ENCODE data around the gene IL22RA2. TPM values are rescaled to one million over a fixed set of nuclear protein-coding genes. Genes with fewer than 3 reads are reported as not detected.
A peak's percentile ranks its signal among the peaks of the same experiment; 100 is the strongest.

The IL22RA2 gene
- total RNA-seq, 1 experiment from 2014 or later, result not detected

GRCh38 chr6:137218917-137219663, 45.6 kb upstream of the IL22RA2 start, which contains the start of gene IFNGR1 (continued):
- TF ChIP-seq SMAD3 (CRISPR knock-in tag; IDR thresholded peaks at IDR 0.05; ENCODE audit: borderline replicate concordance) (0 out of 2 replicates have a peak, but pooled peaks have one; percentile 51), ATF3 (CRISPR knock-in tag; conservative IDR thresholded peaks at IDR 0.05) (no peak), ZNF423 (CRISPR knock-in tag; IDR thresholded peaks at IDR 0.05) (peak; percentile 65), ZNF263 (CRISPR knock-in tag; IDR thresholded peaks at IDR 0.05; ENCODE audit: low read depth) (no peak), EMX1 (CRISPR knock-in tag; IDR thresholded peaks at IDR 0.05) (no peak), GABPB1 (CRISPR knock-in tag; IDR thresholded peaks at IDR 0.05) (peak; percentile 89), GRHL2 (CRISPR knock-in tag; IDR thresholded peaks at IDR 0.05; ENCODE audit: insufficient replicate concordance, severe bottlenecking) (no peak), ATF6 (CRISPR knock-in tag; IDR thresholded peaks at IDR 0.05) (no peak), SP1 (CRISPR knock-in tag; conservative IDR thresholded peaks at IDR 0.05) (peak; percentile 94), FOXP1 (CRISPR knock-in tag; IDR thresholded peaks at IDR 0.05; ENCODE audit: borderline replicate concordance) (peak; percentile 76; the same call in 1 of the 2 replicates), ARID4B (CRISPR knock-in tag; IDR thresholded peaks at IDR 0.05; ENCODE audit: borderline replicate concordance) (peak; percentile 75; the same call in 1 of the 2 replicates), IRF2 (CRISPR knock-in tag; IDR thresholded peaks at IDR 0.05; ENCODE audit: borderline replicate concordance, low read depth) (no peak), TCF7 (CRISPR knock-in tag; IDR thresholded peaks at IDR 0.05; ENCODE audit: low read depth) (no peak), SMAD4 (CRISPR knock-in tag; IDR thresholded peaks at IDR 0.05) (no peak), ETV6 (CRISPR knock-in tag; IDR thresholded peaks at IDR 0.05) (0 out of 2 replicates have a peak, but pooled peaks have one; percentile 19), USF2 (CRISPR knock-in tag; IDR thresholded peaks at IDR 0.05) (no peak), RELA (CRISPR knock-in tag; IDR thresholded peaks at IDR 0.05; ENCODE audit: borderline replicate concordance) (no peak), NR1H2 (CRISPR knock-in tag; IDR thresholded peaks at IDR 0.05) (no peak), MXD4 (CRISPR knock-in tag; IDR thresholded peaks at IDR 0.05; ENCODE audit: borderline replicate concordance) (no peak), FOXK1 (CRISPR knock-in tag; IDR thresholded peaks at IDR 0.05) (peak; percentile 65; the same call in 1 of the 2 replicates), TEAD1 (CRISPR knock-in tag; IDR thresholded peaks at IDR 0.05) (0 out of 2 replicates have a peak, but pooled peaks have one; percentile 6), OVOL2 (CRISPR knock-in tag; IDR thresholded peaks at IDR 0.05; ENCODE audit: borderline replicate concordance) (no peak), CDX4 (CRISPR knock-in tag; IDR thresholded peaks at IDR 0.05; ENCODE audit: borderline replicate concordance) (no peak)
- TF ChIP-seq, protein P1, sequence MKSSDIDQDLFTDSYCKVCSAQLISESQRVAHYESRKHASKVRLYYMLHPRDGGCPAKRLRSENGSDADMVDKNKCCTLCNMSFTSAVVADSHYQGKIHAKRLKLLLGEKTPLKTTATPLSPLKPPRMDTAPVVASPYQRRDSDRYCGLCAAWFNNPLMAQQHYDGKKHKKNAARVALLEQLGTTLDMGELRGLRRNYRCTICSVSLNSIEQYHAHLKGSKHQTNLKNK (CRISPR knock-in tag; IDR thresholded peaks at IDR 0.05), result no peak
- TF ChIP-seq, protein P2, sequence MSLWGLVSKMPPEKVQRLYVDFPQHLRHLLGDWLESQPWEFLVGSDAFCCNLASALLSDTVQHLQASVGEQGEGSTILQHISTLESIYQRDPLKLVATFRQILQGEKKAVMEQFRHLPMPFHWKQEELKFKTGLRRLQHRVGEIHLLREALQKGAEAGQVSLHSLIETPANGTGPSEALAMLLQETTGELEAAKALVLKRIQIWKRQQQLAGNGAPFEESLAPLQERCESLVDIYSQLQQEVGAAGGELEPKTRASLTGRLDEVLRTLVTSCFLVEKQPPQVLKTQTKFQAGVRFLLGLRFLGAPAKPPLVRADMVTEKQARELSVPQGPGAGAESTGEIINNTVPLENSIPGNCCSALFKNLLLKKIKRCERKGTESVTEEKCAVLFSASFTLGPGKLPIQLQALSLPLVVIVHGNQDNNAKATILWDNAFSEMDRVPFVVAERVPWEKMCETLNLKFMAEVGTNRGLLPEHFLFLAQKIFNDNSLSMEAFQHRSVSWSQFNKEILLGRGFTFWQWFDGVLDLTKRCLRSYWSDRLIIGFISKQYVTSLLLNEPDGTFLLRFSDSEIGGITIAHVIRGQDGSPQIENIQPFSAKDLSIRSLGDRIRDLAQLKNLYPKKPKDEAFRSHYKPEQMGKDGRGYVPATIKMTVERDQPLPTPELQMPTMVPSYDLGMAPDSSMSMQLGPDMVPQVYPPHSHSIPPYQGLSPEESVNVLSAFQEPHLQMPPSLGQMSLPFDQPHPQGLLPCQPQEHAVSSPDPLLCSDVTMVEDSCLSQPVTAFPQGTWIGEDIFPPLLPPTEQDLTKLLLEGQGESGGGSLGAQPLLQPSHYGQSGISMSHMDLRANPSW (CRISPR knock-in tag; conservative IDR thresholded peaks at IDR 0.05; ENCODE audit: low read depth), result no peak
- TF ChIP-seq, protein P3, sequence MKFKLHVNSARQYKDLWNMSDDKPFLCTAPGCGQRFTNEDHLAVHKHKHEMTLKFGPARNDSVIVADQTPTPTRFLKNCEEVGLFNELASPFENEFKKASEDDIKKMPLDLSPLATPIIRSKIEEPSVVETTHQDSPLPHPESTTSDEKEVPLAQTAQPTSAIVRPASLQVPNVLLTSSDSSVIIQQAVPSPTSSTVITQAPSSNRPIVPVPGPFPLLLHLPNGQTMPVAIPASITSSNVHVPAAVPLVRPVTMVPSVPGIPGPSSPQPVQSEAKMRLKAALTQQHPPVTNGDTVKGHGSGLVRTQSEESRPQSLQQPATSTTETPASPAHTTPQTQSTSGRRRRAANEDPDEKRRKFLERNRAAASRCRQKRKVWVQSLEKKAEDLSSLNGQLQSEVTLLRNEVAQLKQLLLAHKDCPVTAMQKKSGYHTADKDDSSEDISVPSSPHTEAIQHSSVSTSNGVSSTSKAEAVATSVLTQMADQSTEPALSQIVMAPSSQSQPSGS (CRISPR knock-in tag; IDR thresholded peaks at IDR 0.05; ENCODE audit: borderline replicate concordance, low read depth), result no peak; the same call in 1 of the 2 replicates

Data from WTC11 (cell line).